ENCODE measurements around the gene GPR78.
"Not testable (repeated sequence)": the region's sequence is repeated elsewhere in the genome, so short reads cannot be mapped to it uniquely, and the experiment has no call there.

The GPR78 gene

DNA sequence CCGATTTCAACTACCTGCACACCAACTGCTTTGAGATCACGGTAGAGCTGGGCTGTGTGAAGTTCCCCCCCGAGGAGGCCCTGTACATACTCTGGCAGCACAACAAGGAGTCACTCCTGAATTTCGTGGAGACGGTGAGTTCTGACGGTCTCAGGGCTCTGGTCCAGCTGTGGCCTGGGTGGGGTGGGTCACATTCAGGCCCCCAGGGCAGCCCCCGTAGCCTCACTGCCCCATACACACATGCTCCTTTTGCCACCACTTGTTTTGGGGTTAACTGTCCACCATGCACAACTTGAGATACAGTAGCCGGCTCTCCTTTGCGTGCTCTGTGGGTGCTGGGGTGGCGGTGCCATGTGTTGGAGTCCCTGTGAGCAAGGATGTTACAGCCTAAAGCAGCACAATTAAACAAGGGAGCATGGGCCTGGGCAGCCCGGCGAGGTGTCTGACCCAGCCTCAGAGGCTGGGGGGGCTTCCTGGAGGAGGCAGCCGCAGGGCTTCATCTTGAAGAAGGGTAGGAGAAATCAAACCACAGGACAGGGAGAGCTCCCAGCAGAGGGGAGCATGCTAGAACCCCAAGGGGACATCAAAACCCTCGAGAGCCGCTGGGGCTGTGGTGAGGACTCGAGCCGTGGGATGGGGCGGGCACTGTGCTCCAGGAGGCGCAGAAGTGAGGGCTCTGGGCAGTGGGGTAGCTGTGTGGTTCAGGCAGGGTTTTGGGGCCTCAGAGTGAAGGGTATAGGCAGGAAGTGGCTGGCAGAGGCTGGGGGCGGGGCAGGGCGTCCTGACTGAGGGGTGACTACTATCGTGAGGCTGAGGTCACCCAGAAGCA is 34.4 kb downstream of the GPR78 start:
- DNase-seq, result no peak
- no peak overlapping the region for H3K27ac ChIP-seq (ENCODE audit: insufficient read depth, low read length, poor library complexity, severe bottlenecking)
- H3K36me3 ChIP-seq (ENCODE audit: control insufficient read depth, insufficient read depth, low read length), result no peaks in the 10 kb centered on the region
- H3K4me1 ChIP-seq (ENCODE audit: control insufficient read depth, insufficient read depth, low read length, poor library complexity, severe bottlenecking), result no peaks in the 10 kb centered on the region
- no peak overlapping the region for H3K4me3 ChIP-seq (ENCODE audit: insufficient read depth, low read depth, low read length, poor library complexity, severe bottlenecking)
- no peaks in the 10 kb centered on the region for H3K9me3 ChIP-seq (ENCODE audit: control insufficient read depth, low read length)
- no peaks in the 10 kb centered on the region for H3K27me3 ChIP-seq (replicated peaks; ENCODE audit: control insufficient read depth, insufficient read depth, low read length, poor library complexity, severe bottlenecking)

DNA sequence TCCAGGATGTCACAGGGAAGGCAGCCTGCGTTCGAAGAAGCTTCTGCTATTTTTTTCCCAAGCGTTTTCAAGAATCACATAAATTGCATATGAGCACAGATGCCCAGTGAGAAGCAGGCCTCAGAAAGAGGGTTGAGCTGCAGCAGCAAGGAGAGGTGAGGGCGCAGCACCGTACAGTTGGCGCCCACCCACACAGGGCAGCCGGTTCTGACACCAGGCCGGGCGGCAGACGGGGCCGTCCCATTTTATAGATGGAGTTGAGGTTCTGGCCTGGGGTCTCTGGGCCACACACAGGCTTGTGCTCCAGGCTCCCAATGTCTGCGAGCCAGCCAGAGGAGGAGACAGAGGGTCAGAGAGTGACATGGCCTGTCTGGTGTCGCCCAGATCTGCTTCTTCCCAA is 35.2 kb downstream of the GPR78 start:
- no peaks in the 10 kb centered on the region for H3K9me3 ChIP-seq (ENCODE audit: control insufficient read depth, low read length)
- H3K27ac ChIP-seq (ENCODE audit: insufficient read depth, low read length, poor library complexity, severe bottlenecking), result no peak overlapping the region
- no peaks in the 10 kb centered on the region for H3K36me3 ChIP-seq (ENCODE audit: control insufficient read depth, insufficient read depth, low read length)
- H3K27me3 ChIP-seq (replicated peaks; ENCODE audit: control insufficient read depth, insufficient read depth, low read length, poor library complexity, severe bottlenecking), result no peaks in the 10 kb centered on the region
- DNase-seq, result no peak
- H3K4me1 ChIP-seq (ENCODE audit: control insufficient read depth, insufficient read depth, low read length, poor library complexity, severe bottlenecking), result no peaks in the 10 kb centered on the region
- H3K4me3 ChIP-seq (ENCODE audit: insufficient read depth, low read depth, low read length, poor library complexity, severe bottlenecking), result no peak overlapping the region

DNA sequence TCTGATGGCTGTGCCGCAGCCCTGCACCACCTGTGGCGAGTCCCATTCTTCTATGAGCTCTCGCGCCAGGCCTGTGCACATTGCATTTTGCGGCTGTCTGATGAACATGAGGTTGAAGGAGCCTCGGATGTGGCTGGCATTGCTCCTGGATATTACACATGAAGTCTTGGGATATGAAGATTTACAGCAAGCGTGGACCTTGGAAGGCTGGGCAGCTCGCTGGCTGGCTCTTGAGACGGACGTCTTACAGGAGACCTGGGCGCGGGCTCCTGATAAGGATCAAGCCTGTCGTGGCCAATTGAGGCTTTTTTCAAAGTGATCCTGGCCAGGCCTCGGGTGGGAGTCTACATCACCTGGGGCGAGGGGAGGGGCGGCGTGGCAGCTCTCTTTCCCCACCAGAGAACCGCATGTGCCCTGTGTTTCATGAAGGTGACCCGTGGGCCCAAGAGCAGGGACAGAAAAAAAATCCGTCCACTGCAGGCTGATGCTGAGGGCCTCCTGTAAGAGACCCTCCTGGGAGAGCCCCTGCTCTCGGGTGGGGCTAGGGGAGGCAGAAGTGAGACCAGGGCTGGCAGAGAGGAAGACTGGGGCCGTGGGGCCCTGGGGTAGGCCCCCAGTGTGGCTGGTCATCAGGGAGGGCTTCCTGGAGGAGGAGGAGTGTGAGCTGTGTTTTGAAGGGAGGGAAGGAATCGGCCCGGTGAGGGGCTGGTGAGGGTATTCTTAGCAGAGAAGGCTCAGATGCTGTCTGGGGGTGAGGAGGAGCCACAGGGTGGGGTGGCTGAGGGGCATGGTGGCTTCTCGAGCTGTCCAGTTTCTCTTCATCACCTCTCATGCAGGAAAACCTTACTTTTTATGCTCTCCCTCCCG is 36.0 kb downstream of the GPR78 start:
- DNase-seq, result no peak
- Histone ChIP-seq H3K36me3 (ENCODE audit: control insufficient read depth, insufficient read depth, low read length) (no peaks in the 10 kb centered on the region), H3K9me3 (ENCODE audit: control insufficient read depth, low read length) (no peaks in the 10 kb centered on the region), H3K4me1 (ENCODE audit: control insufficient read depth, insufficient read depth, low read length, poor library complexity, severe bottlenecking) (no peaks in the 10 kb centered on the region), H3K27ac (ENCODE audit: insufficient read depth, low read length, poor library complexity, severe bottlenecking) (no peak overlapping the region), H3K4me3 (ENCODE audit: insufficient read depth, low read depth, low read length, poor library complexity, severe bottlenecking) (no peak overlapping the region), H3K27me3 (replicated peaks; ENCODE audit: control insufficient read depth, insufficient read depth, low read length, poor library complexity, severe bottlenecking) (no peaks in the 10 kb centered on the region)

DNA sequence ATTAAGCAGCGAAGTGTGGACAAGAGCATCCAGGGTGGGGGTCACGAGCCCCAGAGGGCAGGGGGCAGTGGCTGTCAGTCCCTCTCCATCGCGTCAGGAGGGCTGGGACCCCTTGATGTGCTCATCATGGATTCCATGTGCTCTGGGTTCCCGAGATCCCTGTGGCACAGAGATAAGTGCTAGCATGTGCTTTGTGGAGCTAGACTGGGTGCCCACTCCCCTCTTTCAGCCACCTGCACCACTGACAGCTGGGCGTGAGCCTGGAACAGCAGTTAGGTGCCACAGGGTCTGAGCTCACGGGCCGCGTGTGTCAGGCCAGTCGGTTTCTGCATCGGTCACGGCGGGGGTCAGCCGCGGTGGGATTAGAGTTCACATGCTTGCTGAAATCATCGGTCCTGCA is 36.6 kb downstream of the GPR78 start:
- H3K27ac ChIP-seq (ENCODE audit: insufficient read depth, low read length, poor library complexity, severe bottlenecking), result no peak overlapping the region
- H3K4me3 ChIP-seq (ENCODE audit: insufficient read depth, low read depth, low read length, poor library complexity, severe bottlenecking), result no peak overlapping the region
- H3K36me3 ChIP-seq (ENCODE audit: control insufficient read depth, insufficient read depth, low read length), result no peaks in the 10 kb centered on the region
- H3K9me3 ChIP-seq (ENCODE audit: control insufficient read depth, low read length), result no peaks in the 10 kb centered on the region
- no peak for DNase-seq
- H3K4me1 ChIP-seq (ENCODE audit: control insufficient read depth, insufficient read depth, low read length, poor library complexity, severe bottlenecking), result no peaks in the 10 kb centered on the region
- no peaks in the 10 kb centered on the region for H3K27me3 ChIP-seq (replicated peaks; ENCODE audit: control insufficient read depth, insufficient read depth, low read length, poor library complexity, severe bottlenecking)

DNA sequence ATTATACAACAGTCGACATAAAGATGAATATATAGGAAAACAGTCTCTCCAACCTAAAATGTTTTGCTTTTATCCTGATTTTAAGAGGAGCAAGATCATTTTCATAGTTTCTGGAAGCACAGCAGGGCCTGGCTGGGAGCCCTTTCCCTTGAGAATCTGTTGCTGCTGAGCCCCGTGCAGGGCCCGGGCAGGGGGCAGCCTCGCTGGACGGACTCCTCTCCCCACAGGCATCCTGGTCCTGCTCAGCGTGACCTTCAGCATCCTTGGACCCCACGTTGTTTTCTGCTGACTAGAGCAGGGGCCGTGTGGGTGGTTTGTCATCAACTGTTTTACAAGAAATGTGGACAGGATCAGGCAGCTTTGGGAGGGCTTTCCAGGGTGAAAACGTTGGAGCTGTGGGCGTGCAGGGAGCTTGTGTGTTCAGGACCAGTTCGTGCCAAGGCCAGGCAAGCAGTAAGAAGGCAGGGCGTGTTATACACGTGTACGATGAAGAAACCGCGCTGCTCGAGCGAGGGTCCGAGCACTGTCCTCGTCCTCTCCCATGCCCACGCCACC is 37.4 kb downstream of the GPR78 start:
- H3K36me3 ChIP-seq (ENCODE audit: control insufficient read depth, insufficient read depth, low read length), result no peaks in the 10 kb centered on the region
- DNase-seq, result no peak
- no peaks in the 10 kb centered on the region for H3K27me3 ChIP-seq (replicated peaks; ENCODE audit: control insufficient read depth, insufficient read depth, low read length, poor library complexity, severe bottlenecking)
- no peaks in the 10 kb centered on the region for H3K4me1 ChIP-seq (ENCODE audit: control insufficient read depth, insufficient read depth, low read length, poor library complexity, severe bottlenecking)
- no peak overlapping the region for H3K27ac ChIP-seq (ENCODE audit: insufficient read depth, low read length, poor library complexity, severe bottlenecking)
- no peaks in the 10 kb centered on the region for H3K9me3 ChIP-seq (ENCODE audit: control insufficient read depth, low read length)
- no peak overlapping the region for H3K4me3 ChIP-seq (ENCODE audit: insufficient read depth, low read depth, low read length, poor library complexity, severe bottlenecking)

DNA sequence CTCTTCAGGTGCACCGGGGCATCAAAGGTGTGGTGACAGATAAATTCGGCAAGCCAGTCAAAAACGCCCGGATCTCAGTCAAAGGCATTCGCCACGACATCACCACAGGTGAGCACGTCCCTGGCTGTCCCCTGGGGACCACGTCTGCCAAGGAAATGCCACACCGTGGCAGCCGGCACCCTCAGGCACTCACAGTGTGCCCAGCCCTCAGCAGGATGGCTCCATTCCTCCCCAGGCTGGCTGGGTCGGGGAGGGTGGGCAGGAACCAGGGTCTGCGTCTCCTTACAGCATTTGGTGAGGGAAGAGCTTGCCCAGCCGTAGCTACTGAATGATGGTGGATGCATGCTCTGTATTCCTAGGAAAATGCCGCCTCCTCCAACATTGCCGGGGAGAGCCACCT is 38.2 kb downstream of the GPR78 start:
- H3K27ac ChIP-seq (ENCODE audit: insufficient read depth, low read length, poor library complexity, severe bottlenecking), result no peak overlapping the region
- no peak for DNase-seq
- no peaks in the 10 kb centered on the region for H3K36me3 ChIP-seq (ENCODE audit: control insufficient read depth, insufficient read depth, low read length)
- no peaks in the 10 kb centered on the region for H3K27me3 ChIP-seq (replicated peaks; ENCODE audit: control insufficient read depth, insufficient read depth, low read length, poor library complexity, severe bottlenecking)
- H3K4me3 ChIP-seq (ENCODE audit: insufficient read depth, low read depth, low read length, poor library complexity, severe bottlenecking), result no peak overlapping the region
- H3K9me3 ChIP-seq (ENCODE audit: control insufficient read depth, low read length), result no peaks in the 10 kb centered on the region
- no peaks in the 10 kb centered on the region for H3K4me1 ChIP-seq (ENCODE audit: control insufficient read depth, insufficient read depth, low read length, poor library complexity, severe bottlenecking)

DNA sequence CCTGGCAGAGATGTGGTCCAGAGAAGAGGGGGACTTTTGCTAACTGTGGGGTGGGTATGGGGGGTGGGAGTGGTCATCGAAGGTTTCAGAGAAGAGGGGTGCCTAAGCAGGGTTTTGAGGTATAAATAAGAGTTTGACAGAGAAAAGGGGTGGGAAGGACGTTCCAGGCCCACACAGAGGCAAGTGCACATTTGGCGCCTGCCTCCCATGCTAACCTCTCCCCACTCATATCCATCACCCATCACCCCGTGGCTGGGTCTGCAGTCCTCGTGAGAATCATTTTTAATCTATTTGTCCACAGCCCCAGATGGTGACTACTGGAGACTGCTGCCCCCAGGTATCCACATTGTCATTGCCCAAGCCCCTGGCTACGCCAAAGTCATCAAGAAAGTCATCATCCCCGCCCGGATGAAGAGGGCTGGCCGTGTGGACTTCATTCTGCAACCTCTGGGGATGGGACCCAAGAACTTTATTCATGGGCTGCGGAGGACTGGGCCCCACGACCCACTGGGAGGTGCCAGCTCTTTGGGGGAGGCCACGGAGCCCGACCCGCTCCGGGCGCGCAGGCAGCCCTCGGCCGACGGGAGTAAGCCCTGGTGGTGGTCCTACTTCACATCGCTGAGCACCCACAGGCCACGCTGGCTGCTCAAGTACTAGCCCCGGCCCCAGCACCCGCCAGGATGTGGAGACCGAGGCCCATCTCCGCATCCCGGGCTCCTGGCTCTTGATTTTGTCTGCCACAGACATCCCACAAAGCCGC is 38.9 kb downstream of the GPR78 start:
- no peaks in the 10 kb centered on the region for H3K36me3 ChIP-seq (ENCODE audit: control insufficient read depth, insufficient read depth, low read length)
- no peak overlapping the region for H3K4me3 ChIP-seq (ENCODE audit: insufficient read depth, low read depth, low read length, poor library complexity, severe bottlenecking)
- H3K27me3 ChIP-seq (replicated peaks; ENCODE audit: control insufficient read depth, insufficient read depth, low read length, poor library complexity, severe bottlenecking), result no peaks in the 10 kb centered on the region
- no peaks in the 10 kb centered on the region for H3K9me3 ChIP-seq (ENCODE audit: control insufficient read depth, low read length)
- no peak overlapping the region for H3K27ac ChIP-seq (ENCODE audit: insufficient read depth, low read length, poor library complexity, severe bottlenecking)
- no peaks in the 10 kb centered on the region for H3K4me1 ChIP-seq (ENCODE audit: control insufficient read depth, insufficient read depth, low read length, poor library complexity, severe bottlenecking)
- DNase-seq, result no peak

DNA sequence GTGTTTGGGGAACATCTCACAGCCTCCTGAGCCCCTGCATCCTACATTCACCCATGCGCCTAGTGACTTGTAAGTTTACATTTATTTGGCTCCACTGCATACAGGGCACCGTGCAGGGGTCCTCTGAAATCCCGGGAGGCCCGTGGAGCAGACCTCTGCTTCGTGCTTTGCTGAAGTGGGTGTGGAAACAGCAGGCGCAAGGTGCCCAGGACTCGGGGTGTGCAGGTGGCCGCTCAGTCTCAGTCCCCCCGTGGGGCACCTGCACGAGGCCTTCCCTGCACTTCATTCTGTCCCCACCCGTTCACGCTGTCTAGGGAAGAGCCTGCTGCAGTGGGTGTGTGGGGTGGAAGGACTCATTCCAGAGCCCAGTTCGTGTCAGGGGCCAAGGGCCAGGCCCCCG is 40.9 kb downstream of the GPR78 start:
- H3K36me3 ChIP-seq (ENCODE audit: control insufficient read depth, insufficient read depth, low read length); H3K27ac ChIP-seq (ENCODE audit: insufficient read depth, low read length, poor library complexity, severe bottlenecking); H3K4me1 ChIP-seq (ENCODE audit: control insufficient read depth, insufficient read depth, low read length, poor library complexity, severe bottlenecking); H3K4me3 ChIP-seq (ENCODE audit: insufficient read depth, low read depth, low read length, poor library complexity, severe bottlenecking); H3K9me3 ChIP-seq (ENCODE audit: control insufficient read depth, low read length); H3K27me3 ChIP-seq (replicated peaks; ENCODE audit: control insufficient read depth, insufficient read depth, low read length, poor library complexity, severe bottlenecking); DNase-seq: not testable (repeated sequence)

DNA sequence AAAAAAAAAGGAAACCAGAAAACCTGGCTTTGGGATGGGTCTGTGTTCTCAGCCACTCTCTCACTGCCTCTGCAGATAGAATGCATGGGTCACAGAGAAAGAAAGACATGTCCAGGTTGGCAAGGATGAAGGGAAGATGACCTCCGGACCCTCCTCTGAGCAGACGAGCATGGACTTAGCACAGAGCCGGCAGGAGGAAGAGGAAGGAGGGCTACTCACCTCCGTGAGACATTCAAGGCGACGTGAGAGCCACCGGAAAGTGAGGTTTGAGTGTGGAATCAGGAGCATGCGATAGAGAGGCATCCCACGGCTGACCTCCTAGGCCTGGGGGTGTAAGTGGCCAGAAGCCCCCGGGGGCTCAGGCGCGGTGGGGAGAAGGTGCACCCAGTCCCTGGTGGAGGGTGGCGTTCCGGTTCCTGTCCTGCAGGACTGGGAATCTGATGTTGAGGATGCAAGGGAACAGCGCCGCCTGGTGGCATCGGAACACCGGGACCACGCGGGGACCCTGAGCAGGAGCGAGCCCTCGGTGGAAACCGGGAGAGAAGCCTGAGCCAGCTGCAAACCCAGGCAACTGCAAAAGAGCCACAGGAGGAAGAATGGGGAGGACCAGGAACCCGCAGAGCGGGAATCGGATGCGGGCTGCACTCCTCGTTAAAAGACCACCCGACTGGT is 44.5 kb downstream of the GPR78 start:
- not testable (repeated sequence) for DNase-seq; H3K36me3 ChIP-seq (ENCODE audit: control insufficient read depth, insufficient read depth, low read length); H3K27ac ChIP-seq (ENCODE audit: insufficient read depth, low read length, poor library complexity, severe bottlenecking); H3K4me1 ChIP-seq (ENCODE audit: control insufficient read depth, insufficient read depth, low read length, poor library complexity, severe bottlenecking); H3K27me3 ChIP-seq (replicated peaks; ENCODE audit: control insufficient read depth, insufficient read depth, low read length, poor library complexity, severe bottlenecking); H3K9me3 ChIP-seq (ENCODE audit: control insufficient read depth, low read length); H3K4me3 ChIP-seq (ENCODE audit: insufficient read depth, low read depth, low read length, poor library complexity, severe bottlenecking)
